ENCODE results near the gene CDC14B.

The CDC14B gene

DNA sequence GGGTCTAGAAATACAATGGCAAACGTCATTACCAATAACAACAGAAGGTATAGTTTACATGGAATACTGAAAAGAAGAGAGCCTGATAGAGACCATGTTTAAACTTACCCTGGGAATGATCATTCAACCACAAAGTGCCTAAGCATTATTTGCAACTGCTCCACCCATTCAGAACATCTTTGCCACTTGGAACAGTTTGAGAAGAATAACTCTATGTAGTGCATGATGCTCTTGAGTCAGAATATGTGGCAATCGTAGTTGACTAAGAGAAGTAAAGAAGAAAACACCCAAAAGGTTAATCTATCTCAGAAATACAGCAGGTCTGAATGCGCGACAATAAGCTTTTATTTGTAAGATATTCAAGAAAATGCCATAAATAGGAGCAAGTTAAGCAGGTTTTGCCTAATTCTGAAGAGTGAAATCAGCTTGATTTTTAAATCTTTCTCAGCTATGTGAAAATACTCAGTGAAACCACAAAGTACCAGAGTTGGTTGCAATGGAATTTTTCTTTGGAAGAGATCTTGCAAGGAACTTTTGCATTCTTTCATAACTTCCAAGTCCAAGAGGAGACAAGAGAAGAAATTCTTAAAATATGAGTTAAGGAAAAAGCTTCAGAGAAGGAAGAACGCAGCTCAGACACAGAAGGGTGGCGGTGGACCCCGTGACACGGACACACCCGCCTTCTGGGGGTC is 105.4 kb downstream of the CDC14B start:
- no peak for DNase-seq (ENCODE audit: extremely low spot score)
- CTCF ChIA-PET: interaction anchor here (1.2 to 2.0 kb wide), 3 partner anchors 8 to 72 kb away, joined by 3 to 5 read pairs (median 3); no protein-coding TSS in a partner anchor
- no peak for TF ChIP-seq CTCF (IDR thresholded peaks at IDR 0.05; ENCODE audit: control extremely low read depth, extremely low read depth, low read depth, missing control alignments)
- POLR2A ChIA-PET: no interaction called here

DNA sequence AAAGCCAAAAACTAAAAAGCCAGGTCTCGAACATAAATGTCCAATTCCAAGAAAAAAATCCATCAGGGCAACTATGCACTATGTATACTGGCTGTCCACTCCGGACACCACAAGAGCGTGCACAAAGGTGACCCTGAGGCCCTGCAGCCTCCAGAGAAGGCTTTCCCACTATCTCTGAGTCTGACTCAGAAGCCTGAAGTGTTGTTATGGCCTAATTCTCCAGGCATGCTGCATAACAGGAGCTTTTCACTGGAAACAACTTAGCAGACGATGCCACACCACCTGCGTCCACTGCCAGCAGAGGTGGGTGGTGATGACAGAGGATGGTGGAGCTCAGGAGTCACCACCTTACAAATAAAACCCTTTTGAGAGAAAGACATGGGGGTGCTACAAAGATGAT is 106.0 kb downstream of the CDC14B start:
- no peak for DNase-seq (ENCODE audit: extremely low spot score)
- no peak for TF ChIP-seq CTCF (IDR thresholded peaks at IDR 0.05; ENCODE audit: control extremely low read depth, extremely low read depth, low read depth, missing control alignments)
- CTCF ChIA-PET: interaction anchor here (1.3 to 2.0 kb wide), 2 partner anchors 9 to 72 kb away, joined by 3 to 5 read pairs; no protein-coding TSS in a partner anchor
- POLR2A ChIA-PET: no interaction called here

- TF ChIP-seq CTCF (IDR thresholded peaks at IDR 0.05; ENCODE audit: control extremely low read depth, extremely low read depth, low read depth, missing control alignments): no peak
- DNase-seq (ENCODE audit: extremely low spot score): no peak
- ChIA-PET POLR2A (no interaction called here), CTCF (no interaction called here)
Measured at GRCh38 chr9:96512240-96512639, 107.4 kb downstream of the CDC14B start.

DNA sequence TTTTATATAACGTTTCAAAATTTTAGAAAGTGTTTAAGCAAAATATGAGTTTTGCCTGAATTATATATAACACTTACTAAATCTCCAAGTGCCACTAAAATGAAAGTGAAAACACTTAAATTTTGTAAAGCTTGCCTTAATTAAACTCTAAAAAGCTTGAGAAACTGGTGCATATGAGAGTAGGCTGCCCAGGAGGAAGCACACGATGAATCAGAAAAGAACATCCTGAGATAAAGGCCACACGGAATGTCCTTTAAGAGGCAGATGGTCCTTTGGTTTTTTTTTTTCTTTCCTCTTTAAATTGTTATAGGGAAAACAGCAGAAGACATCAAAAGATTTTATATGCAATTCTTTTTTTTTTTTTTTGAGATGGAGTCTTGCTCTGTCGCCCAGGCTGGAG is 109.4 kb downstream of the CDC14B start:
- CTCF ChIA-PET: interaction anchor here (1.7 kb wide), 1 partner anchor 8 kb away, joined by 6 read pairs; no protein-coding TSS in a partner anchor
- POLR2A ChIA-PET: no interaction called here
- no peak for DNase-seq (ENCODE audit: extremely low spot score)

GRCh38 chr9:96509848-96510247 is 109.8 kb downstream of the CDC14B start:
- ChIA-PET CTCF (interaction anchor here (1.7 kb wide), 1 partner anchor 9 kb away, joined by 6 read pairs; no protein-coding TSS in a partner anchor), POLR2A (no interaction called here)
- no peak for TF ChIP-seq CTCF (IDR thresholded peaks at IDR 0.05; ENCODE audit: control extremely low read depth, extremely low read depth, low read depth, missing control alignments)
- no peak for DNase-seq (ENCODE audit: extremely low spot score)

More for the DNA sequence above, 109.4 kb downstream of the CDC14B start:
- TF ChIP-seq CTCF (IDR thresholded peaks at IDR 0.05; ENCODE audit: control extremely low read depth, extremely low read depth, low read depth, missing control alignments): no peak

DNA sequence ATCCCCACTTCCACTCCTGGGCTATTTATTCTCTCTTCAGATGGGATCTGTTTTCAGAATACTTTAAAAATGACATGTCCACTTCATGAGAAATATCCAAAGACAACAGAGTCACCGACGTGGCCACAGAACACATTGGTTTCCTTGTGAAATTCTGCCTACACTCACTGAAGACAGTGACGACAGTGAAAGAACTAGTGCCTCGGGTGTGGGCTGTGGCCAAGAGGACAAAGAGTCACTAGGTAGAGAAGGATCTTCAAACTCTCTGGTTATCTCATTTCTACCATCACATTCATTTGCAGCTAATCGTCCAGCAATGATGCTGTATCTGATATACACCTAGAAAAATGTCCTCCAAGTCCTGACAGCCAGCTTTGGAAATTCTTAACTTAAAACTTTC is 110.6 kb downstream of the CDC14B start:
- ChIA-PET CTCF (interaction anchor here (1.2 to 1.7 kb wide), 2 partner anchors 10 to 14 kb away, joined by 3 to 6 read pairs; no protein-coding TSS in a partner anchor), POLR2A (no interaction called here)
- TF ChIP-seq CTCF (IDR thresholded peaks at IDR 0.05; ENCODE audit: control extremely low read depth, extremely low read depth, low read depth, missing control alignments): no peak
- no peak for DNase-seq (ENCODE audit: extremely low spot score)
